Measurements from ENCODE around the gene SLC39A5. TPM values are rescaled to one million over a fixed set of nuclear protein-coding genes. Genes with fewer than 3 reads are reported as not detected.

SLC39A5 gene
- total and polyA plus RNA-seq, 2 of the 13 experiments (the other 11 are each of a cell fraction or from before 2014, with no cell fraction given), result 59.7 to 101 TPM

DNA sequence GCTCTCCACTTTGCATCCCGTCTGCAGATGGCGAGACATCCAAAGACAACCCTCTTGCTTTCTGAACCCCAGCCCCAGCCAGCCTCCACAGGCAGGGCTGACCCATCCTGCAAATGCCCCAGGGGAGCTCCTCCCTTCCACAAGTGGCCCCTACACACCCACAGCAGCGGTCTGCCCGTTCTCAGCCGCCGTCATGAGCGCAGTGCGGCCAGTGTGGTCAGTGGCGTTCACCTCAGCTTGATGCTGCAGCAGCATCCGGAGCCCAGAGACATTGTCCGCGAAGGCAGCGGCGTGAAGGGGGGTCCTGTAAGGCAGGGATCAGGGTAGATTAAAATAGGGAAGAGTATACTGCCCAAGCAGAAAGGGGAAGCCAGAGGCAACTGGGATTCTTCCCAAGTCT, 14.6 kb downstream of the SLC39A5 start:
- no peaks in the 10 kb centered on the region for H3K79me2 ChIP-seq (ENCODE audit: insufficient read depth, low read length)
- H3K4me2 ChIP-seq (ENCODE audit: low read depth, low read length), result no peak overlapping the region
- POLR2A ChIA-PET, result interaction anchor here (1.0 to 1.1 kb wide), 2 partner anchors 13 to 23 kb away, joined by 3 to 5 read pairs; no protein-coding TSS in a partner anchor
- BruUV-seq (replicated peaks), result no TSS peak
- no peaks in the 10 kb centered on the region; a peak in 1 of 5 replicates for H3K27me3 ChIP-seq (ENCODE audit: control insufficient read depth in 1 of 2, insufficient read depth in 2 of 2, low read length in 2 of 2)
- intact Hi-C loops (cut with micrococcal nuclease; ENCODE audit: unreplicated experiment) (no loop called here), in situ Hi-C loops (cut with HindIII; ENCODE audit: extremely low pct_ligation_motif_present, low pct_unique_long_range_greater_than_20kb) (no loop called here)
- no peak overlapping the region for H2AFZ ChIP-seq (ENCODE audit: low read length)
- no peak overlapping the region for H3K4me3 ChIP-seq (replicated peaks in 1 of 3; ENCODE audit: insufficient read depth in 1 of 3, low read depth in 2 of 3, low read length in 3 of 3)
- CTCF ChIA-PET (ENCODE audit: low intra/inter-chr PET ratio, low total read pairs), result no interaction called here
- peaks cover 26% of the 10 kb centered on the region for H3K4me1 ChIP-seq (ENCODE audit: insufficient read depth, low read length)
- WGBS (ENCODE audit: low lambda C conversion rate), result 98% methylated on average over 11 of the region's 14 CpGs
- H3K9ac ChIP-seq (ENCODE audit: insufficient read depth, low read depth, low read length), result no peak overlapping the region
- ATAC-seq, result no peak
- no peak overlapping the region for H3K27ac ChIP-seq (ENCODE audit: extremely low read length, insufficient read depth, low read length)
- H3K9me3 ChIP-seq (ENCODE audit: low read length), result no peaks in the 10 kb centered on the region
- peaks cover 34 to 64% of the 10 kb centered on the region in 2 experiments for H3K36me3 ChIP-seq (replicated peaks in 1 of 2; ENCODE audit: control insufficient read depth in 1 of 2, insufficient read depth in 2 of 2, low read length in 2 of 2)
- no peaks in the 10 kb centered on the region for H4K20me1 ChIP-seq (ENCODE audit: insufficient read depth, low read length)
- no peak for DNase-seq (ENCODE audit: low spot score)
- no peak for FAIRE-seq
- no peak for TF ChIP-seq THRA (CRISPR knock-in tag; IDR thresholded peaks at IDR 0.05; ENCODE audit: borderline replicate concordance)
- TF ChIP-seq ZMYM3 (CRISPR knock-in tag; IDR thresholded peaks at IDR 0.05), result no peak
- TF ChIP-seq, protein P1, sequence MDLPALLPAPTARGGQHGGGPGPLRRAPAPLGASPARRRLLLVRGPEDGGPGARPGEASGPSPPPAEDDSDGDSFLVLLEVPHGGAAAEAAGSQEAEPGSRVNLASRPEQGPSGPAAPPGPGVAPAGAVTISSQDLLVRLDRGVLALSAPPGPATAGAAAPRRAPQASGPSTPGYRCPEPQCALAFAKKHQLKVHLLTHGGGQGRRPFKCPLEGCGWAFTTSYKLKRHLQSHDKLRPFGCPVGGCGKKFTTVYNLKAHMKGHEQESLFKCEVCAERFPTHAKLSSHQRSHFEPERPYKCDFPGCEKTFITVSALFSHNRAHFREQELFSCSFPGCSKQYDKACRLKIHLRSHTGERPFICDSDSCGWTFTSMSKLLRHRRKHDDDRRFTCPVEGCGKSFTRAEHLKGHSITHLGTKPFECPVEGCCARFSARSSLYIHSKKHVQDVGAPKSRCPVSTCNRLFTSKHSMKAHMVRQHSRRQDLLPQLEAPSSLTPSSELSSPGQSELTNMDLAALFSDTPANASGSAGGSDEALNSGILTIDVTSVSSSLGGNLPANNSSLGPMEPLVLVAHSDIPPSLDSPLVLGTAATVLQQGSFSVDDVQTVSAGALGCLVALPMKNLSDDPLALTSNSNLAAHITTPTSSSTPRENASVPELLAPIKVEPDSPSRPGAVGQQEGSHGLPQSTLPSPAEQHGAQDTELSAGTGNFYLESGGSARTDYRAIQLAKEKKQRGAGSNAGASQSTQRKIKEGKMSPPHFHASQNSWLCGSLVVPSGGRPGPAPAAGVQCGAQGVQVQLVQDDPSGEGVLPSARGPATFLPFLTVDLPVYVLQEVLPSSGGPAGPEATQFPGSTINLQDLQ (CRISPR knock-in tag; IDR thresholded peaks at IDR 0.05), result no peak
- TF ChIP-seq ZNF547 (CRISPR knock-in tag; IDR thresholded peaks at IDR 0.05), result no peak
- no peak for TF ChIP-seq ZNF207 (IDR thresholded peaks at IDR 0.05; ENCODE audit: borderline replicate concordance)
- no peak for TF ChIP-seq KAT2B (IDR thresholded peaks at IDR 0.05; ENCODE audit: borderline replicate concordance, low read depth, low read length)
- no peak for TF ChIP-seq ZNF431 (CRISPR knock-in tag; IDR thresholded peaks at IDR 0.05; ENCODE audit: borderline replicate concordance, low read depth)
- no peak for TF ChIP-seq ZNF292 (CRISPR knock-in tag; IDR thresholded peaks at IDR 0.05; ENCODE audit: borderline replicate concordance, low read depth)
- TF ChIP-seq, protein P2, sequence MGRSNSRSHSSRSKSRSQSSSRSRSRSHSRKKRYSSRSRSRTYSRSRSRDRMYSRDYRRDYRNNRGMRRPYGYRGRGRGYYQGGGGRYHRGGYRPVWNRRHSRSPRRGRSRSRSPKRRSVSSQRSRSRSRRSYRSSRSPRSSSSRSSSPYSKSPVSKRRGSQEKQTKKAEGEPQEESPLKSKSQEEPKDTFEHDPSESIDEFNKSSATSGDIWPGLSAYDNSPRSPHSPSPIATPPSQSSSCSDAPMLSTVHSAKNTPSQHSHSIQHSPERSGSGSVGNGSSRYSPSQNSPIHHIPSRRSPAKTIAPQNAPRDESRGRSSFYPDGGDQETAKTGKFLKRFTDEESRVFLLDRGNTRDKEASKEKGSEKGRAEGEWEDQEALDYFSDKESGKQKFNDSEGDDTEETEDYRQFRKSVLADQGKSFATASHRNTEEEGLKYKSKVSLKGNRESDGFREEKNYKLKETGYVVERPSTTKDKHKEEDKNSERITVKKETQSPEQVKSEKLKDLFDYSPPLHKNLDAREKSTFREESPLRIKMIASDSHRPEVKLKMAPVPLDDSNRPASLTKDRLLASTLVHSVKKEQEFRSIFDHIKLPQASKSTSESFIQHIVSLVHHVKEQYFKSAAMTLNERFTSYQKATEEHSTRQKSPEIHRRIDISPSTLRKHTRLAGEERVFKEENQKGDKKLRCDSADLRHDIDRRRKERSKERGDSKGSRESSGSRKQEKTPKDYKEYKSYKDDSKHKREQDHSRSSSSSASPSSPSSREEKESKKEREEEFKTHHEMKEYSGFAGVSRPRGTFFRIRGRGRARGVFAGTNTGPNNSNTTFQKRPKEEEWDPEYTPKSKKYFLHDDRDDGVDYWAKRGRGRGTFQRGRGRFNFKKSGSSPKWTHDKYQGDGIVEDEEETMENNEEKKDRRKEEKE (IDR thresholded peaks at IDR 0.05), result no peak
- no peak for TF ChIP-seq PHF20 (CRISPR knock-in tag; IDR thresholded peaks at IDR 0.05)
- TF ChIP-seq ATF1 (CRISPR knock-in tag; IDR thresholded peaks at IDR 0.05), result no peak
- no peak for TF ChIP-seq NRL (CRISPR knock-in tag; IDR thresholded peaks at IDR 0.05; ENCODE audit: borderline replicate concordance)
- TF ChIP-seq ARID2 (CRISPR knock-in tag; IDR thresholded peaks at IDR 0.05; ENCODE audit: borderline replicate concordance), result no peak
- TF ChIP-seq CEBPB (IDR thresholded peaks at IDR 0.05; ENCODE audit: borderline replicate concordance, low read depth, low read length), result no peak
- TF ChIP-seq ZNF567 (CRISPR knock-in tag; IDR thresholded peaks at IDR 0.05; ENCODE audit: borderline replicate concordance), result no peak
- no peak for TF ChIP-seq PHF5A (CRISPR knock-in tag; IDR thresholded peaks at IDR 0.05; ENCODE audit: low read depth, unreplicated experiment)
- TF ChIP-seq GABPA (IDR thresholded peaks at IDR 0.05; ENCODE audit: low read depth, low read length), result no peak
- no peak for TF ChIP-seq GABPA (CRISPR knock-in tag; IDR thresholded peaks at IDR 0.05; ENCODE audit: low read depth)
- no peak for TF ChIP-seq TBL1XR1 (IDR thresholded peaks at IDR 0.05; ENCODE audit: borderline replicate concordance, low read length, partially characterized antibody)

Measured in HepG2 (cell line).